ENCODE results near the gene CDH15.

DNA sequence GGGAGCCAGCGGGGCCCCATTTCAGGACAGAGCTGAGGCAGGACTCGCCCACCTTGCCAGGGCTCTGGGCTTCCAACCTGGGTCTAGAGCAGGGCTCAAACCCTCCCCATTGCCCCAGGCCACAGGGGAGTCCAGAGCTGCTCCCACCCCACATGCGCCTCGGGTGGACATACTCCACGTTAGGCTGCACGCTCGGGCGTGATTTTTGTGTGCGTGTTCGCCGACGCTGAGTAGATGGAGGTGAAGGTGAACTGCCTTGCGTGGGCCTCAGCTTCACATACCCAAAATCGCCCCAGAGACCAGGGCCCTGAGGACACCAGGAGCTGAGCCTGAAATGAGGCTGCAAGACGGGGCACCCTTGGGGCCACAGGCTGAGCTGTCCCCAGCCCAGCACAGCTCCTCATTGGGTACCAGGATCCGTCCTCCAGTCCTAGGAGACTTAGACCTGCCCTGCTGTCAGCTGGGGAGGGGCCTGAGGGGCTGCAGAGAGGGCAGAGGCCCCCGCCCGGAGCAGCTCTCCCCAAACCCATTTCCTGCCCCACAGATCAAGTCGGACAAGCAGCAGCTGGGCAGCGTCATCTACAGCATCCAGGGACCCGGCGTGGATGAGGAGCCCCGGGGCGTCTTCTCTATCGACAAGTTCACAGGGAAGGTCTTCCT lies 8.2 kb downstream of the CDH15 start:
- TF ChIP-seq CTCF (IDR thresholded peaks at IDR 0.05; ENCODE audit: low read depth, low read length, poor library complexity, severe bottlenecking) (no peak), EZH2phosphoT487 (IDR thresholded peaks at IDR 0.05; ENCODE audit: borderline replicate concordance, low read length) (no peak)
